ENCODE results near the gene RMND1.

Gene RMND1

DNA sequence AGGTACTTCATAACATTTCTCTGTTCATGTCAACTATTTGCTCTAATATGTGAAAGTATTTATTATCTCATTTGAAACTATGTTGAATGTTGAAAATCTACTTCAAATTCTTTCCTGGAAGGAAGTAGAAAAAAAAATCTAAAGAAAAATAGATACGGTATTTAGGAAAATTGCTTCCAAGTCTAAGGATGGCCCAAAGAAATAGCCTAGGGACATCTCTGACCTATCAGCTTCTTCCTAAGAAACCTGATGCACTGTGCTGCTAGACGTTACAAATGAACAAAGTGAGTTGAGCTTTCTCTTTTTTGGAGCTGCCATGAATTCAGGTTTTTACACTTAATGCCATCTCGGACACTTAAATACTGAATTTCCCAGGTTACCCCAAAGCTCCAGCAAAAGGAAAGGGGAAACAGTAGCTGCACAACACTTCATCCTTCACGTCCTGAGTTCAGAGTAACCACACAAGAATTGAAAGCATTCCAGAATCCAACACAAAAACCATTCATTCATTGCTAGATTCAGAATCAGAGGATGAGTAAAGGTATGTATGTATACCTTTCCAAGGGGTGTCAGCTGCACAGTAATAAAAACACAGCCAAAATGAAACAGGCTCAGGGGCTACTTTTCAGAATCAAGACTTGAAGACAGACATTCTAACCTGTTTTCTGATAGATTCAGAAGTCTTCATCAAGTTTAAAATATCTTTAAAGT lies 7.9 kb downstream of the RMND1 start:
- H3K27me3 ChIP-seq (ENCODE audit: insufficient read depth, low read length, poor library complexity, severe bottlenecking), result no peaks in the 10 kb centered on the region
- H3K9me3 ChIP-seq (ENCODE audit: insufficient read depth, low read depth, low read length), result no peaks in the 10 kb centered on the region
- H3K9me2 ChIP-seq (replicated peaks; ENCODE audit: low read depth, low read length), result no peaks in the 10 kb centered on the region
- H3K36me3 ChIP-seq (ENCODE audit: insufficient read depth, low read length), result no peaks in the 10 kb centered on the region
- H3K4me2 ChIP-seq (ENCODE audit: low read depth, low read length, poor library complexity, severe bottlenecking), result no peak overlapping the region
- no peak overlapping the region for H2AFZ ChIP-seq (ENCODE audit: low read length)
- no peak overlapping the region for H3K4me3 ChIP-seq (ENCODE audit: low read length, poor library complexity, severe bottlenecking)
- peaks cover 42% of the 10 kb centered on the region; the same call in 1 of the 2 replicates for H3K79me2 ChIP-seq (ENCODE audit: insufficient read depth, low read length)
- no peak overlapping the region for H3K9ac ChIP-seq (ENCODE audit: low read depth, low read length, poor library complexity, severe bottlenecking)
- TF ChIP-seq, protein P1, sequence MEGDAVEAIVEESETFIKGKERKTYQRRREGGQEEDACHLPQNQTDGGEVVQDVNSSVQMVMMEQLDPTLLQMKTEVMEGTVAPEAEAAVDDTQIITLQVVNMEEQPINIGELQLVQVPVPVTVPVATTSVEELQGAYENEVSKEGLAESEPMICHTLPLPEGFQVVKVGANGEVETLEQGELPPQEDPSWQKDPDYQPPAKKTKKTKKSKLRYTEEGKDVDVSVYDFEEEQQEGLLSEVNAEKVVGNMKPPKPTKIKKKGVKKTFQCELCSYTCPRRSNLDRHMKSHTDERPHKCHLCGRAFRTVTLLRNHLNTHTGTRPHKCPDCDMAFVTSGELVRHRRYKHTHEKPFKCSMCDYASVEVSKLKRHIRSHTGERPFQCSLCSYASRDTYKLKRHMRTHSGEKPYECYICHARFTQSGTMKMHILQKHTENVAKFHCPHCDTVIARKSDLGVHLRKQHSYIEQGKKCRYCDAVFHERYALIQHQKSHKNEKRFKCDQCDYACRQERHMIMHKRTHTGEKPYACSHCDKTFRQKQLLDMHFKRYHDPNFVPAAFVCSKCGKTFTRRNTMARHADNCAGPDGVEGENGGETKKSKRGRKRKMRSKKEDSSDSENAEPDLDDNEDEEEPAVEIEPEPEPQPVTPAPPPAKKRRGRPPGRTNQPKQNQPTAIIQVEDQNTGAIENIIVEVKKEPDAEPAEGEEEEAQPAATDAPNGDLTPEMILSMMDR (conservative IDR thresholded peaks at IDR 0.05; ENCODE audit: low read length), result no peak
- TF ChIP-seq EZH2phosphoT487 (IDR thresholded peaks at IDR 0.05; ENCODE audit: borderline replicate concordance), result no peak
- H4K20me1 ChIP-seq (ENCODE audit: insufficient read depth, low read length, poor library complexity, severe bottlenecking), result peaks cover 9% of the 10 kb centered on the region
- H3F3A ChIP-seq (ENCODE audit: low read depth), result no peaks in the 10 kb centered on the region
- H3K4me1 ChIP-seq (ENCODE audit: insufficient read depth, low read length, poor library complexity, severe bottlenecking), result peaks cover 12% of the 10 kb centered on the region

DNA sequence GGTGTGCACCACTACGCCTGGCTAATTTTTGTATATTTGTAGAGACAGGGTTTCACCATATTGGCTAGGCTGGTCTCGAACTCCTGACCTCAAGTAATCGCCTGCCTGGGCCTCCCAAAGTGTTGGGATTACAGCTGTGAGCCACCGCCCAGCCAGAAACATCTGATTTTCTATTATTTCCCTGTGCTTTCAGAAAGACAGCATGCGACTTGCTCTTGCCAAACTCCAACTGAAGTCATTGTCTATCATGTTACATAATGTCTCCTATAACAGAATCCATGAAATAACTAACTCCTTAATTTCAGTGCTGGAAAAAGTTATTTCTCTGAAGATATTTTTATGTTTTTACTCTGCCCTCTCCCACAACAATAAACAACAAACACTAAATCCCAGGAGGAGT lies 8.5 kb downstream of the RMND1 start:
- Histone ChIP-seq H4K20me1 (ENCODE audit: insufficient read depth, low read length, poor library complexity, severe bottlenecking) (peaks cover 9% of the 10 kb centered on the region), H3F3A (ENCODE audit: low read depth) (no peaks in the 10 kb centered on the region), H3K4me1 (ENCODE audit: insufficient read depth, low read length, poor library complexity, severe bottlenecking) (peaks cover 12% of the 10 kb centered on the region), H3K4me2 (ENCODE audit: low read depth, low read length, poor library complexity, severe bottlenecking) (no peak overlapping the region), H3K9me3 (ENCODE audit: insufficient read depth, low read depth, low read length) (no peaks in the 10 kb centered on the region), H3K9ac (ENCODE audit: low read depth, low read length, poor library complexity, severe bottlenecking) (no peak overlapping the region), H3K36me3 (ENCODE audit: insufficient read depth, low read length) (no peaks in the 10 kb centered on the region), H3K4me3 (ENCODE audit: low read length, poor library complexity, severe bottlenecking) (no peak overlapping the region), H3K27me3 (ENCODE audit: insufficient read depth, low read length, poor library complexity, severe bottlenecking) (no peaks in the 10 kb centered on the region), H3K9me2 (replicated peaks; ENCODE audit: low read depth, low read length) (no peaks in the 10 kb centered on the region), H3K79me2 (ENCODE audit: insufficient read depth, low read length) (peaks cover 39% of the 10 kb centered on the region; the same call in 1 of the 2 replicates), H2AFZ (ENCODE audit: low read length) (no peak overlapping the region)
- no peak for TF ChIP-seq EZH2phosphoT487 (IDR thresholded peaks at IDR 0.05; ENCODE audit: borderline replicate concordance)

DNA sequence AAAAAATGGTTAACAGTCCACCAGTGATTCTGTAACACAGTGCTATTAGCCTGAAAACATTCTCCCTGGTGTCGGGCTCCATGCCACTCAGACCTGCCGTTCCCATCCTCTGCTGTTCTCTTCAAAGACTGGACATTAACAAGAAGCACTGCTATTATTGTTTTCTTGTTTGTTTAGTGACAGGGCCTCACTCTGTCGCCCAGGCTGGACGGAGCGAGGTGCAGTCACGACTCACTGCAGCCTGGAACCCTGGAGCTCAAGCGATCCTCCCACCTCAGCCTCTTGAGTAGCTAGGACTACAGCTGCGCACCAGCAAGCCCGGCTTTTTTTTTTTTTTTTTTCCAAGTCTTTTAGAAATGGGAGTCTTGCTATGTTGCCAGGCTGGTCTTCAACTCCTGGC lies 9.6 kb downstream of the RMND1 start:
- H3K4me2 ChIP-seq (ENCODE audit: low read depth, low read length, poor library complexity, severe bottlenecking), result no peak overlapping the region
- no peaks in the 10 kb centered on the region for H3K36me3 ChIP-seq (ENCODE audit: insufficient read depth, low read length)
- H3K9ac ChIP-seq (ENCODE audit: low read depth, low read length, poor library complexity, severe bottlenecking), result no peak overlapping the region
- H3K9me3 ChIP-seq (ENCODE audit: insufficient read depth, low read depth, low read length), result no peaks in the 10 kb centered on the region
- H3K4me3 ChIP-seq (ENCODE audit: low read length, poor library complexity, severe bottlenecking), result no peak overlapping the region
- H2AFZ ChIP-seq (ENCODE audit: low read length), result no peak overlapping the region
- H3K79me2 ChIP-seq (ENCODE audit: insufficient read depth, low read length), result peaks cover 34% of the 10 kb centered on the region; the same call in 1 of the 2 replicates
- TF ChIP-seq EZH2phosphoT487 (IDR thresholded peaks at IDR 0.05; ENCODE audit: borderline replicate concordance), result no peak
- TF ChIP-seq, protein P1 (conservative IDR thresholded peaks at IDR 0.05; ENCODE audit: low read length), result no peak
- no peaks in the 10 kb centered on the region for H3F3A ChIP-seq (ENCODE audit: low read depth)
- peaks cover 9% of the 10 kb centered on the region for H4K20me1 ChIP-seq (ENCODE audit: insufficient read depth, low read length, poor library complexity, severe bottlenecking)
- no peaks in the 10 kb centered on the region for H3K27me3 ChIP-seq (ENCODE audit: insufficient read depth, low read length, poor library complexity, severe bottlenecking)
- H3K4me1 ChIP-seq (ENCODE audit: insufficient read depth, low read length, poor library complexity, severe bottlenecking), result peaks cover 12% of the 10 kb centered on the region
- H3K9me2 ChIP-seq (replicated peaks; ENCODE audit: low read depth, low read length), result no peaks in the 10 kb centered on the region

Data from Loucy (cell line).